NCI-H226 (cell line): Measurements from ENCODE around the gene TNFRSF21.
"Not testable (repeated sequence)": the region's sequence is repeated elsewhere in the genome, so short reads cannot be mapped to it uniquely, and the experiment has no call there.

Experiments
- DNase-seq: peaks from one replicate; pipeline ENCODE4 v3.0.0-alpha.2; 2015

The TNFRSF21 gene

DNA sequence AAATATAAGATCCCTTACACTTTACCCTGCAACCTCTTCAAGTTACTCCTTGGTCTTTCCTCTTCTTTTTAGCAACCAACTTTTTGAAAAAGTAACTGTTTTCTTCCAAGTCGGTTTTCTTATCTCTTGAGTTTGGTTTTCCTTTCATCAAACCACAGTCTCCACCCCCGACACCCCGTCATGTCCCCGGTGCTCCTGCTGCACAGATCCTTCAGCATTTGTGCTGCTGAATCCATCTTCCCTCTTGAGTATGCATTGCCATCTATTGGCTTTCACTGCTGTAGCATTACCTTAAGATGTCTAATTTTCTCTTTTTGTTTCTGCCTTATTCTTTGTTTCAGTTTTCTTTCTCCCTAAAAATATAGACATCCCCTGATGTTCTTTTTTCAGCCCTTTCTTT, 11.9 kb upstream of the TNFRSF21 start:
- DNase-seq = no peak

DNA sequence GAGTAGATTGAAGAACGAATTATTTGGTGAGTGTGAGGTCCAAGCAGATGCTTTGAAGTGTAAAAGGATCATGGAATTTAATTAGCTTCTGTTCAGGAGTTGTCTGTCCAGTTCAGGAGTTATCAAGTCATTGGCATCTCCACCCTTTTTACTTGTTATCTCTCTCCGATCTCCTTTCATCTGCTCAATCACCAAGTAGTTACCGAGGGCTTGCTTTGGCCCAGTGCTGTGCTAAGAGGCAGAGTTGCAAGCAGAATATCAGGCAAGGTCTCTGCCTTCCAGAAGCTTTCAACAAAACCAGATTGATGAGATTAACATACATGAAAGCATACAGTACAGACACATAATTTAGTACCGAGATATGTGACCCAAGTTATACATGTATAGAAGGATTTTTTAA, 10.2 kb upstream of the TNFRSF21 start:
- DNase-seq = no peak

DNA sequence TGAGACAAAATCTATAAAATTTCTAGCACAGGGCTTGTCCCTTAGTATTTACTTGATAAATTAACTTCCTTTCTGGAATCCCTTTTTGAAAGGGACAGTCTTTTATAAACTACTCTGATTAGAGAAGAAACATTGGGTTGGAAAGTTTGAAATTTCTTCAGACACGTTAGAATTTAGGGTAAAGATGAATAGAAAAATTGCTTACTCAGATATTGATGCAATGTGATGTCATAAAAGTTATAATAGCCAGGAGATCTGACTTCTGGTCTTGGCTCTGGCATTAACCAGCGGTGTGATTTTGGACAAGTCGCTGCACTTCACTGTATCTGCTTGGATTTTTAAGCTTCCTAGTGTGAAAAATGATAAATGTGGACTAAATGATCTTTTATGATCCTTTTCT, 9.7 kb upstream of the TNFRSF21 start:
- DNase-seq = no peak

DNA sequence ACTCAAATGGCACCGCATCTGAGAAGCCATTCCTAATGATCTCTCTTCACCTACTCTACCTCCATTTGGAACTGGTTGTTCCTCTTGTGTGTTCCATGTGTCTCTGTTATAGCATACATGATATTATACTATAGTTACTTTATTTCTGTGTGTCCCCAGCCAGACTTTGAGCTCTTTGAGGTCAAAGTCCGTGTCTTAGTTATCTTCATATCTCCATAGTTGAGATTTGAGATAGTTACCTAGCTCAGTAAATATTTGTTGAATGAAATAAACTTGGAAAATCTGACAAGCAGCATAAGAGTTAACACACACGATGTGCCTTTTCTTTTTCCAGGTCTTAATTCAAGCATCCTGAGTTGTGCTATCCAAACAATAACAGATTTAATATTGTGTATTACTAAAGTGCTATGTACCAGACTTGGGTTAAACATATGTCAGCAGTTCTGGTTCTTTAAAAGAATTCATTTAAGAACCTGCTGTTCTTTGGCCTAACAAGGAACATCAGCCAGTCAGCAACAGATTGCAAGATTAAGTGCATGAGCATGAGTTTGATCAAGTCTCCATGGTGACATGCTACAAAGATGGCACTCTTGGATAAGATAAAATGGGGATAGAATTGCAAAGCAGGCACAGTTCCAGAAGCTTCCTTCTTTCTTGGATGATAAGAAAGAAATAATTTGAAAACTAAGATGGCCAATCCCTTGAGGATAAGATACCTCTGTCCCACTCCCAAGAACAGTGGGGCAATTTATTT, 8.7 kb upstream of the TNFRSF21 start:
- DNase-seq = no peak

DNA sequence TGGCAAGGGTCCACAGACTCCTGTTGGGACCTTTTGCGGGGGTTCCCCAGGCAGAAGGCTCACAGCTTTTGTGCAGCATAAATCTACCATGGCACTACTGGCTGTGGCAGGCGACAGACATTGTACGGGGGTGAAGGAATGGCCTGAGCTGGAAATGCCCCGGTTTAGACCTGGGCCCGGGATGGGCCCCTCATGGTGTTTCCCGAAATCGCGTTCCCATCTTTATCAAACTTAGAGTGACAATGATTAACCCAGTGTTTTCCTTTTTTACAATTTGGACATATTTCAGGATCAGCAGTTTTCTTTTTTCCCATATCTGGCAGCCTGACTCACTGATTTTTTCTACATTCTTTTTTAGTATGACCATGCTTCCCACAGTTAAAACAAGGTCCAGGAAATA, 5.5 kb upstream of the TNFRSF21 start:
- DNase-seq = not testable (repeated sequence)

DNA sequence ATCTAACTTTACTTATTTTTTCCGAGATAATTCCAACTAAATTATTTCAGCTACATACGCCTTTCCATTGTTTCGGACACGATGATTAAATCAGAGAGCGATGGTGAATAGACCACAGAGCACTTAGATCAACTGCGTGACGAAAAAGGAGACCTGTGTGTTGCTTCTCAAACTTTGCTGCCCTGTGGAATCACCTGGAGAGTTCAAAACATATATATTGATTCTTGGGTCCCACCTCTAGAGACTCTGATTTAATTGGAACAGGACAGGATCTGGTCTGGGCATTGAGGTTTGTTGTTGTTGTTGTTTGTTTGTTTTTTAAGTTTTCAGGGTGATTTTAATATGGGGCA, 401 bp upstream of the TNFRSF21 start:
- DNase-seq = no peak

DNA sequence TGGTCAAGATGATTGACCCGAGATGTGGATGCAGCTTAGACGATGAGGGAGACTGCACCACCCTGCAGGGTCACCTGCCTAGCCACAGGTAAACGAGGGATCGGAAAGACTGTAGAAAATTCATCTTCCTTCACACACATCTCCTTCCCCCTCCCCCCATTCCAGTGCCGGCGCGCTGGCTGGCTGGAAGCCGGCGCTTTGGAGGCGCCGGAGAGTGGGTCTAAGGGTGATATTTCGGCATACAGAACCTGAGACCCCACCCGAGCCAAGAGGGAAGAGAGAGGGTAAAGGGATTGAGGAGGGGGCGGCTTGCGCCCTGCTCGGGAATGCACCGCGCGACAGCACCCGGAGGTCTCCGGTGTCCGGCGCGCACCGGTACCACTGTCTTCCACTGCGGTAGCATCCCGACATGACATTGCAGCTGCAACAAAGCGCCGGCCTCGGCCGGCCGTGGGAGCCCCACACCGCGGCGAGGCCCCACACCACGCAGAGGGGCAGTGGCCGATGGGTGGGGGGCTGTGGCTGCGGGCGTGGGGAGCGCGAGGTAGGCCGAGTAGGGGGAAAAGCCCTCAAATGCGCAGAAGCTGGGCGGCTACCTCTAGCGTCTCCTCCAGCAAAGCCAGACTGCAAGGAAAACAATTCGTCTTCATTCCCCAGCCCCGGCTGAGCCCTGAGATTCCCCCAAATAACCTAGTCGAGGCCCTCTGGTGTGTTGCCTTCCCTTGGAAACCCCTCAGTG, 984 bp downstream of the TNFRSF21 start:
- DNase-seq = no peak

DNA sequence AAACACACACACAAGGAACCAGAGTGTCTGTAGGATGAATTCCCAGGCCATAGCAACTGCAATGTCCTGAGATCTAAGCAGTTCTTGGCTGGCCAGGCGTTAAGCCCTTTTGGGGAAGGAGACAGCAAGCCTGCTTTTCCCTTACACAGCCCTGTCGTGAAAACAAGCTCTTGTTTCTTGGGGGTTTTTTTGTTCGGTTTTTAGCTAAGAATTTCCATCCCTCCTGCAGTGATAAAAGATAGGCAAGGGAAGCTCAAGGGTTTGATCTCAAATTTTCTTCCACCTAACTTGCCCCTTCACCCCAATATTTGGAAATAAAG, 1.5 kb downstream of the TNFRSF21 start:
- DNase-seq = no peak

DNA sequence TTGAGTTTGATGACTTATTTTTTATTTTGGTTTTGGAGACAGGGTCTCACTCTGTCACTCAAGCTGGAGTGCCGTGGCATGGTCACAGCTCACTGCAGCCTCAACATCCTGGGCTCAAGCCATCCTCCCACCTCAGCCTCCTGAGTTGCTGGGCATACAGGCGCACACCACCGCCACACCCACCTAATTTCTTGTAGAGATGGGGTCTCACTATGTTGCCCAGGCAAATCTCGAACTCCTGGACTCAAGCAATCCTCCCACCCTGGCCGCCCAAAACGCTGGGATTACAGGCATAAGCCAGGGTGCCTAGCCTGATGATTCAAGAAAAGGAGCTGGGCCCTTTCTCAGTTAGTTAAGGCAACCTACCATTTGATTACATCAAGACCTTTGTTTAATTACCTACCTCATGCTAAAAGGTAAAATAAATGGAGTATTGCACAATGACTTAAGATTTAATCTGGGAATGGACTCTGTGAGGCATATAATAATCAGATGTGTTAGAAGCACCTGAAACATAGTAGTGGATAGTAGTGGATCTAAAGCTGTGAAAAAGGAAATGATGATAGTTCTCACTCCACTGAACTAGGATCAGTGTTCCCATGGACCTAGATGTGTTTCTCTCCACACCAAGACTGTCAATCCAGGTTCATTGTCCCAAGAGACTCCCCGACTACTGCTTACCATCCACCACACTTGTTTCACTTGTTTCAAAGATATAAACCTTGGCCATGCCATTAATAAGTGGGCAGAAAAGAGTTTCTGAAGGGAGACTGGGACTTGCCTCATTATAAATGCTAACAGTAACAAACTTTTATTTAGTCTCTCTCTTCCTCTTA, 2.1 kb downstream of the TNFRSF21 start:
- no peak for DNase-seq

DNA sequence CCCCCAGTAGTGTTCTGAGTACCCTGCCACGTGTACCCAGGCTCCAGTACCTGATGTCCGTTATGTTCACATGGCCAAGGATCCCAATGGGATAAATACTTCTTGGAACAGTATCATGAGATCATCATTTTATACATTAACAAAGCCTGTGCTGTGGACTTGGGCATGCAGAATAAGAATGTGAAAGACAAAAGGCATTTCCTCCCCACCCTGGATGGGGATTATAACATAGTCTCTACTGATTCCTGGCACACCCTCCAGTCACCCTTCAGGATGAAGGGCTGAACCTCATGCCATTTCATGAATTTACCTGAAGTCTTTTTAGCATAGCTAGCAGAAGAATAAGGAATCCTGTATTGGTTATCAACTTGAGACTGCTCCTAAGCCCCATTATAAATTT, 2.8 kb downstream of the TNFRSF21 start:
- DNase-seq = peak; percentile 50

DNA sequence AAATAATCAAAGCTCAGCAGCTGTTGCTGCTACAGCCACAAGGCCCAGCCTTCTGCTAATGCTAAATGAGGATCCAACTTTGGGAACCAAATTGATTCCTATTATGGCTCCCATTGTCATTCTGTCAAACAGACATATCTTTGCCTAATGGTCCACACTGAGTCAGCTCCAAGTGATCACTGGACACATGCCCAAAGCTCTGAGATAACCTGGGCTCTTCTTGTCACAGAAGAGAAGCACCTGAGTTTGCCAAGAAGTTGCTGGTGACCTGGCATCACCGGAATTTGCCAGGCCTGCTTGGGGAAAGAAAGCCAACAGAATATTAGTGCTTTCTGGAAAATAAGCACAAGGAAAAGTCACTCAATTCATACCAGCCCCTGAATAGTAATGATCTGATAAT, 5.8 kb downstream of the TNFRSF21 start:
- no peak for DNase-seq

DNA sequence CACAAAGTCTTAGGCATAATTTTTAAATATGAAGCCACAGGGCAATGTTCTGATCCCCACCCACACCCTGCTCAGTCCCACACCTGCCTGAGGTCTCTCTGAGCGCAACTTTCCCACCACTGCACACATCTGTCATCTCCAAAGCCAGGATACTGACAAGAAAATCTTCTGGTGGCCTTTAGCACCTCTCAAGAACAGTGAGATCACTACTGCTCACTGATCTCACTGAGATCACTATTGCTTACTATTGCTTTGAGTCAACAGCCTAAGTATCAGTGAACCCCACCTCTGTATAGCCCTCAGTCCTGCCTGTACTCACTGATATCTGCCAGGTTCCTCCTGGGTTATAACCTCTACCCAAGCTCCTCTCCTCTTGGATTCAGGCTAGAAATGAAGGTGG, 6.4 kb downstream of the TNFRSF21 start:
- DNase-seq = no peak

DNA sequence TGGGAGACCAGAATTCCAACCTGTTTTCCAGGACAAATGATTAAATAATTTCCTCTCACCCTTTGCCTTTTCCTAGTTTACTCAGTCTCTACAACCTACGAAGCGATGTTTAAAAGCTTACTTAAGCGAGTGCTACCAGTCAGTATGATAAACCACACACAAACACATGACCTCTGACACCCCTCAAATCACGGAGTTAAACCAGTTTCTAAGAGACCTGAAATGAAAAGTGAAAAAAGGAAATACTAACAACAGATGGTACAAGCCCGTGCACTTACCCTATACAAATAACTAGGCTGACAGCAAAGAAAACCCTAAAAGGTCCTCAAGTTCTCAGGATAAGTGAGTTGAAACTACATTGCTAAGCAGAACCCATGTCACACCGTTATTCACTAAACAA, 7.7 kb downstream of the TNFRSF21 start:
- no peak for DNase-seq

DNA sequence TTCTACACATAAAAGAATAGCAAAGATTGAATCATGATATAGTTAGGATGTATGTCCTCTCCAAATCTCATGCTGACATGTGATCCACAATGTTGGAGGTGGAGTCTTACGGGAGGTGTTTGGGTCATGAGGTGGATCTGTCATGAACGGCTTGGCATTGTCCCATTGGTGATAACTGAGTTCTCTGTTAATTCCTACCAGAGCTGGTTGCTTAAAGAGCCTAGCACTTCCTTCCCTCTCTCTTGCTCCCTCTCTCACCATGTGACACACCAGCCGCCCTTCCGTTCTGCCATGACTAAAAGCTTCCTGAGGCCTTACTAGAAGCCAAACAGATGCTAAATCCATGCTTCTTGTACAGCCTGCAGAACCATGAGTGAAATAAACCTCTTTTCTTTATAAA, 8.3 kb downstream of the TNFRSF21 start:
- no peak for DNase-seq

DNA sequence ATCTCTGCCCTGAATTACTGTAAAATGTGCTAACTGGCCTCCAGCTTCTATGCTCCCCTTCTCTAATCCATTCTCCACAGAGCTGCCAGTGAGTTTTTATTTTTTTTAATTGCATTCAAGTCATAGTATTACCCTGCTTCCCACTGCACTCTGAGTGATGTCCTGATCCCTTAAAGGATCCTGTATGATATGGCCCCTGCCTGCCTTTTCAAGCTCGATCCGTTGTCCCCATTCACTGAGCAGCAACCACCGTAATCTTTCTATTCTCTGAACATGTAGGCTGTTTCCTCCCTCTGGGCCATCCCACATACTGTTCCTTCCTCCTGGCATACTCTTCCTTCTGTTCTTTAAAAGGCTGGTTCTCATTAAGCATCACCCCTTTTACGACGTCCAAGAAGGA, 9.3 kb downstream of the TNFRSF21 start:
- DNase-seq = no peak

DNA sequence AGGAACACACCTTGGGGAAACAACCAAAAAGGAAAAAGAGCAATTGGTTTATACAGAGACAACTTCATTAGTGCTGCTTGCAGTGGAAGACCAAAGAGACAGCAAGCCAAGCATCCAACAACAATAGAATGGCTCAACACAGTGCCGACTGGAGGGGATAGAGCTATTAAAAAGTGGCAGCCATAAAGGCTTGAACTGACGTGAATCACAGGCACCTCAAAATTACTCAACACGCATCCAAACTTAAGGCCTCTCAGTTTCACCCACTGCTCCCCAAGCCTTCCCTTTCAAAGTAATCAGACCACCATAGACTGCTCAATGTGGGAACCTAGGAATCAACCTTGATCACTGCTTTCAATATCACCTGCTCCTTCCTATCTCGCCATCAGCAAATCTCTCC, 9.7 kb downstream of the TNFRSF21 start:
- DNase-seq = no peak

DNA sequence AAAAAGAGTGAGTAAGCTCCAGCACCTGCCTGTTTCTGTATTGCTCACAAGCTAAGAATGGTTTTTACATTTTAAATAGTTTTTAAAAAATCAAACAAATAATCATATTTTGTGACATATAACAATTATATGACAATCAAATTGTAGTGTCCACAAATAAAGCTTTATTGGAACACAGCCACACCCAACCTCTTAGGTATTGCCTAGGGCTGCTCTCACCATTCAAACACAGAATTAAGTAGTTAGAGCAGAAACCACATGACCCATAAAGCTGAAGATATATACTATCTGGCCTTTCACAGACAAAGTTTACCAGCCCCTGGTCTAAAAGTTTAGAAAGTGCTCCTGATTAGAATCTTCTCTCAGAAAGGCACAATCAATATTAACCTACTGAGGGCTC, 11.2 kb downstream of the TNFRSF21 start:
- no peak for DNase-seq

DNA sequence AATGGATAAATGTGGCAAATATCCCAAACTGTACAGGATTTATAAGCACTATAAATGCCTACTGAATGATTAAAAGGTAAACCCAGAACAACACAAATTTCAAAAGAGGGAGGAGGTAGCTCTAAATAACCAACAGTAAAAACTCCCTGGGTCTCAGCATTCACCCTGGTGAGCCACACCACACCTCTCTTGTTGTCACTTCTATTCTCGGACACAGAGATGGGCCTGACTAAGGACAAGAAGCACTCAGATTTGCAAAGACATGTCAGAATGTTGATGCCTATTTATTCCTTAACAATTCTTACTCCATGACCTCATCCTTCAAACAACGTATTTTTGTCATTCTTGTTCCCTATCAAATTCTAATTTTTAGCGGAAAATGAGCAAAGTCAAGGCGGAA, 14.7 kb downstream of the TNFRSF21 start:
- no peak for DNase-seq

DNA sequence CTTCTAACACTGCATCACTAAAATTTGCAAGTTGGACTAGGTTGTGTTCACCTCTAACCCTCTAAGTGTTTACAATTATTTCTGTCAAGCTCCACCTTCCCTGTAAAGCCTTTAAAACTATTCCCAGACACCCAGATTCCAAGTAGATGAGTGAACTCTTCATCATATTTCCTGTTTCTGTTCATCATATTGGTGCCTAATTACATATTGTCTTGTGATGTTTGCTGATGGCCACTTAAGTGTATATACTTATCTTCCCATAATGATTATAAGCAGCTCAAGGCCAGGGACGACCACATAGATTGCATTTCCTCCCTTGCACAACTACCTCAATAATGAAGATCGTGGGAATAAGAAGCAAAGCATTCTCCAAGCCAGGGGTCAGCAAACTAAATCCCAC, 16.8 kb downstream of the TNFRSF21 start:
- no peak for DNase-seq

DNA sequence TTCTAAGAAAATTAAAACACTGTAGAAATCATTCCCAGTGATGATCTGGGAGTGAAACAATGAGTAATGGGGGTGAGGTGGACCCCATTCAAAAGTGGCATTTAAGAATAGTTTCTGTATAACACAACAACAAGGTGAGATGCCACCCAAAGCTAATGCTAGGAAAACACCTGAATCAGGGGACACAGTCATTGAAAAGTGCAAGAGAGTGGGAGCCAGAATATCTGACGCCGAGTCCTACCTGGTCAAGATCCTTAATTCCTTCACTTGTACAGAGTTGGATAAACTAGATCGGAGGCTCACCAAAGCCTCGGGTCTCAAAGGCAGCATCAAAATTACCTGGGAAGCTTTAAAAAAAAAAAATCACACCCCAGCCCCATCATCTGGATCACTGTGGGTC, 17.7 kb downstream of the TNFRSF21 start:
- no peak for DNase-seq

DNA sequence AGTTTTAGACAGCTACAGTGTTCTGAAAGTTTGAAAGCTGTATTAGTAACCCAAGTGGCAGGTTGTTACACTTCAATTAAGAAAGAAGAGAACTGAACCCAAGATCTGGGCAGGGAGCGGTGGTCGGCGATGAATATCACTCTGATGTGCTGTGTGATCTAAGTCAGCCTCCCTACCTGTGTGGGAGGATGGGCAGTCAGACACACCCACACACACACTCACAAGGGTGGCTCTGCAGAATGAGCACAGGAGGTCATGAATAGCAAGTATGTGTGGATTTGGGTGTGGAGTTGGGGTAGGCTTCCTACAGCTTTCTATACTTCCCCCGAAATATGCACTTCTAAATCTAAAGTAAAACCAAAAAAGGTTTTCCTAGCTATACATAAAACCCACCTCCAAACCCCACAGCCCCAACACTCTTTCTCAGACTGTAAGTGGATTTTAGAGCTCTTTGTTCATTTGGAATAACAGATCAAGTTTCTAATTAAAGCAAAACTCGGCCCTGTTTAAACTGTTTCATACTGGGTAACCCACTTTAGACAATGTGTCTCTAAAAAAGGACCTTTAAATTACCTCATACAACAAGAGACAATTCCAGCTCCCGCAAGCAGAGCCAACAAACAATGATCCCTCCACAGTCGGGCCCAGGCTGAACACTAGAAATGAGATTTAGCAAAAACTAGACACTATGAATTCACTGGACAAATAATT, 19.4 kb downstream of the TNFRSF21 start:
- no peak for DNase-seq

DNA sequence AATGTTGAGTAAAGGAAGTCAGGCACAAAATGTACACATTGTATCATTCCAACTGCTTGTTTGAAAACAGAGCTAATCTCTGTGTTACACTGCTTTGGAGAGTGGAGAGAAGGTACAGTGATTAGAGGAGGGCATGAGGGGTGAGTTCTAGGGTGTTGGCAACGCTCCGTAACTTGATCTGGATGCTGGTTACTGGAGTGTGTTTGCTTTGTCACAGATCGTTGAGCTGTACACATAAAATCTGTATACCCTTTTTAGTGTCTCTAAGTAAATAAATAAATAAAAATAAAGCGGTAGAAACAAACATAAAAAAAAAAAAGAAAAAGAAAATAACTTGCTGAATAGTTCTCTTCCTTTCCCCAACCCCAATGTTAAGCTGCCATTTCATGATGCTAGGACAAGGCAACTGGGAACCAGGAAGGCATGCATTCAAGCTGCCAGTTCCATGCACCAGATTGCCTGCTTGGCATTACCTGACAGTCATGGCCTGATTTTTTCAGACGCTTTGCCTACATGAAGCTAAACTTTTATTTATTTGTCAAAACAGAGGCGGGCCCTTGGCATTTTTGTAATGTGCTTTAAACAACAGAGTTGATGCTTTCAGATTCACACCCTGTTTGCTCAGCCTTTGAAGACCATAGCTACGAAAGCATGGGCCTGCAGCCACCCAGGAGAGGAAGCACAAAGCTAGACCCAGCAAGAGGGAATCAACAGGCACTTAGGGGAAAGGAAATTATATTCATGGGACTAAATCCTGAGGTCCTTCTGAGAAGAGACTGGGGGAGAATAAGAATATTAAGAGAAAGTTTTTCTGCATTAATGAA, 21.2 kb downstream of the TNFRSF21 start:
- DNase-seq = no peak

DNA sequence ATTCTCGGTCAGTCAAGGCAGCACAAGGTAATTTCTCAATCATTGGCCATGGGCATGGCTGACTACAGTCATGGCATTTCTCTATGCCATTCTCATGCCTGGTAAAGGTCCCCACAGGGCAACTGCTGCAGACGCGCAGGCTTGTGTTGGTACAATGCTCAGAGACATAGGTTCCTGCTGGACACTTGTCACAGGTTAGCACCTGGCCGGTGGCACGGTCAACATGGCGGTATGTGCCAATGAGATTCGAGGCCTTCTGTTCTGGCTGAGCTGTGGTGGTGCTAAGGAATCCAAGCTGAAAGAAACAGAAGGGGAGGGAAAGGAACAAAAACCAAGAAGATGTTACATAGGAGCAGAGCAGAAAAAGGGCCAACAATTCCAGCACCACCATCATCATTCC, 23.4 kb downstream of the TNFRSF21 start:
- DNase-seq = no peak
